ENCODE measurements around the gene SLC8A3. TPM values are rescaled to one million over a fixed set of nuclear protein-coding genes. Genes with fewer than 3 reads are reported as not detected.

The SLC8A3 gene
- polyA plus RNA-seq, 1 of the 3 experiments (the other 2 are of a cell fraction), result 0.26 TPM

DNA sequence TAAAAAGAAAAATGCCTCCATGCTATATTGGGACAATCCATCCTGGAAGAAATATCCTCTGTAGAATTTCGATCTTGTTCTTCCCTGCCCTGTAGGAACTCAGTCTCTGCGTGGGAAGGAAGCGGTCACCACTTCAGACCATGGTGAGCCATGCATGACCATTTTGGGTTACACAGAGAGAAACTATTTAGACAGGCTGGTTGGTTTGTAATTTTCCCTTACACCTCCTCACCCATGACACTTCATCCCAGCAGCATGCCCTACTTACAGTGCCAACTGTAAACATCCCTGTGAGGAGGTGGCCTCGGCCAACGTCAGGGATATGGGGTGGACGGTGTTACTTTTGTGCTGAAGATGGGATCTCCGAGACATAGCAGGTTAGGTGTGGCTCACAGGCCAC, 188.2 kb downstream of the SLC8A3 start:
- H4K20me1 ChIP-seq (ENCODE audit: insufficient read depth), result no peaks in the 10 kb centered on the region
- no peaks in the 10 kb centered on the region for H3K9me3 ChIP-seq
- no peaks in the 10 kb centered on the region; a peak in 1 of 4 replicates for H3K4me1 ChIP-seq (ENCODE audit: control insufficient read depth in 1 of 2, insufficient read depth in 2 of 2, low read depth in 1 of 2, low read length in 1 of 2)
- H3K4me3 ChIP-seq (ENCODE audit: low read depth in 2 of 2, low read length in 1 of 2), result no peak overlapping the region
- H3K79me2 ChIP-seq (ENCODE audit: insufficient read depth), result no peaks in the 10 kb centered on the region
- ChIA-PET CTCF (interaction anchor here (1.4 to 2.2 kb wide), 2 partner anchors 12 to 141 kb away, joined by 3 to 10 read pairs; no protein-coding TSS in a partner anchor), POLR2A (no interaction called here)
- no peaks in the 10 kb centered on the region for H3F3A ChIP-seq (replicated peaks; ENCODE audit: insufficient read depth)
- H3K4me2 ChIP-seq, result no peak overlapping the region
- TF ChIP-seq FOSL2 (IDR thresholded peaks at IDR 0.05; ENCODE audit: borderline replicate concordance, low read depth) (no peak), FOXJ3 (CRISPR knock-in tag; IDR thresholded peaks at IDR 0.05) (no peak), MEF2A (IDR thresholded peaks at IDR 0.05; ENCODE audit: borderline replicate concordance, low read depth) (no peak), EZH2phosphoT487 (IDR thresholded peaks at IDR 0.05; ENCODE audit: borderline replicate concordance, low read depth) (no peak)
- TF ChIP-seq, protein P1, sequence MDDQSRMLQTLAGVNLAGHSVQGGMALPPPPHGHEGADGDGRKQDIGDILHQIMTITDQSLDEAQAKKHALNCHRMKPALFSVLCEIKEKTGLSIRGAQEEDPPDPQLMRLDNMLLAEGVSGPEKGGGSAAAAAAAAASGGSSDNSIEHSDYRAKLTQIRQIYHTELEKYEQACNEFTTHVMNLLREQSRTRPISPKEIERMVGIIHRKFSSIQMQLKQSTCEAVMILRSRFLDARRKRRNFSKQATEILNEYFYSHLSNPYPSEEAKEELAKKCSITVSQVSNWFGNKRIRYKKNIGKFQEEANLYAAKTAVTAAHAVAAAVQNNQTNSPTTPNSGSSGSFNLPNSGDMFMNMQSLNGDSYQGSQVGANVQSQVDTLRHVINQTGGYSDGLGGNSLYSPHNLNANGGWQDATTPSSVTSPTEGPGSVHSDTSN (IDR thresholded peaks at IDR 0.05), result no peak
- no peak overlapping the region for H2AFZ ChIP-seq (ENCODE audit: low read depth)
- WGBS (ENCODE audit: low lambda C conversion rate), result 56% methylated on average over 7 of the region's 7 CpGs
- no peak for DNase-seq
- H3K36me3 ChIP-seq (replicated peaks in 1 of 2; ENCODE audit: control insufficient read depth in 1 of 2, insufficient read depth in 2 of 2, low read length in 1 of 2), result no peaks in the 10 kb centered on the region
- H3K27me3 ChIP-seq (ENCODE audit: insufficient read depth), result no peaks in the 10 kb centered on the region
- H3K27ac ChIP-seq (ENCODE audit: low read depth in 2 of 2, low read length in 1 of 2), result no peak overlapping the region
- H3K9ac ChIP-seq, result no peak overlapping the region
- H3K9me2 ChIP-seq, result no peaks in the 10 kb centered on the region

DNA sequence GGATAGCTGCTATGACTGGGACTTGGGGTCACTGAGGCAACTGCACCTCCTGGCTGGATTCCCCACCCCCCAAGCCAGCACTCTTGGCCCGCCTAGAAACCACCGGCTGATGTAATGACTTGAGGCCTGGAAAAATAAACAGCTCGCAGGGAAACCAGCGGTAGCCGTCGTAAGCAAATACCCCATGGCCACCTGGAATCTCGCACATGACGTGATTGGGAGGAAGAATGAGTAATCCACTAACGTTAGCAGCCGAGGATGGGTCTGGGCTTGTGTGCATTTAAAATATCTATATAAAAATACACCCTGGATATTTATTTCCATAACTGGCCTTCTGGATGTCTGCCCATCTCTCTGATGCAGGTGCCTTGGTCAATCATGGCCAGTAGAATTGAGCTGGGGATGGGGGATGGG, 189.5 kb downstream of the SLC8A3 start:
- Histone ChIP-seq H3K36me3 (replicated peaks in 1 of 2; ENCODE audit: control insufficient read depth in 1 of 2, insufficient read depth in 2 of 2, low read length in 1 of 2) (no peaks in the 10 kb centered on the region), H4K20me1 (ENCODE audit: insufficient read depth) (no peaks in the 10 kb centered on the region), H3K9ac (no peak overlapping the region), H3K9me2 (no peaks in the 10 kb centered on the region), H3K27me3 (ENCODE audit: insufficient read depth) (no peaks in the 10 kb centered on the region), H3K4me2 (no peak overlapping the region), H3K4me1 (ENCODE audit: control insufficient read depth in 1 of 2, insufficient read depth in 2 of 2, low read depth in 1 of 2, low read length in 1 of 2) (no peaks in the 10 kb centered on the region; a peak in 1 of 4 replicates), H3K79me2 (ENCODE audit: insufficient read depth) (no peaks in the 10 kb centered on the region), H3F3A (replicated peaks; ENCODE audit: insufficient read depth) (no peaks in the 10 kb centered on the region), H3K27ac (ENCODE audit: low read depth in 2 of 2, low read length in 1 of 2) (no peak overlapping the region), H3K9me3 (no peaks in the 10 kb centered on the region), H3K4me3 (ENCODE audit: low read depth in 2 of 2, low read length in 1 of 2) (no peak overlapping the region), H2AFZ (ENCODE audit: low read depth) (no peak overlapping the region)
- no peak for DNase-seq
- TF ChIP-seq TAF1 (IDR thresholded peaks at IDR 0.05; ENCODE audit: borderline replicate concordance, low read depth, low read length), result no peak
- TF ChIP-seq, protein P2, sequence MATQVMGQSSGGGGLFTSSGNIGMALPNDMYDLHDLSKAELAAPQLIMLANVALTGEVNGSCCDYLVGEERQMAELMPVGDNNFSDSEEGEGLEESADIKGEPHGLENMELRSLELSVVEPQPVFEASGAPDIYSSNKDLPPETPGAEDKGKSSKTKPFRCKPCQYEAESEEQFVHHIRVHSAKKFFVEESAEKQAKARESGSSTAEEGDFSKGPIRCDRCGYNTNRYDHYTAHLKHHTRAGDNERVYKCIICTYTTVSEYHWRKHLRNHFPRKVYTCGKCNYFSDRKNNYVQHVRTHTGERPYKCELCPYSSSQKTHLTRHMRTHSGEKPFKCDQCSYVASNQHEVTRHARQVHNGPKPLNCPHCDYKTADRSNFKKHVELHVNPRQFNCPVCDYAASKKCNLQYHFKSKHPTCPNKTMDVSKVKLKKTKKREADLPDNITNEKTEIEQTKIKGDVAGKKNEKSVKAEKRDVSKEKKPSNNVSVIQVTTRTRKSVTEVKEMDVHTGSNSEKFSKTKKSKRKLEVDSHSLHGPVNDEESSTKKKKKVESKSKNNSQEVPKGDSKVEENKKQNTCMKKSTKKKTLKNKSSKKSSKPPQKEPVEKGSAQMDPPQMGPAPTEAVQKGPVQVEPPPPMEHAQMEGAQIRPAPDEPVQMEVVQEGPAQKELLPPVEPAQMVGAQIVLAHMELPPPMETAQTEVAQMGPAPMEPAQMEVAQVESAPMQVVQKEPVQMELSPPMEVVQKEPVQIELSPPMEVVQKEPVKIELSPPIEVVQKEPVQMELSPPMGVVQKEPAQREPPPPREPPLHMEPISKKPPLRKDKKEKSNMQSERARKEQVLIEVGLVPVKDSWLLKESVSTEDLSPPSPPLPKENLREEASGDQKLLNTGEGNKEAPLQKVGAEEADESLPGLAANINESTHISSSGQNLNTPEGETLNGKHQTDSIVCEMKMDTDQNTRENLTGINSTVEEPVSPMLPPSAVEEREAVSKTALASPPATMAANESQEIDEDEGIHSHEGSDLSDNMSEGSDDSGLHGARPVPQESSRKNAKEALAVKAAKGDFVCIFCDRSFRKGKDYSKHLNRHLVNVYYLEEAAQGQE (IDR thresholded peaks at IDR 0.05; ENCODE audit: low read depth, low read length), result no peak
- WGBS (ENCODE audit: low lambda C conversion rate), result 51% methylated on average over 10 of the region's 10 CpGs
- ChIA-PET CTCF (interaction anchor here (0.7 to 1.1 kb wide), 3 partner anchors 29 to 413 kb away, joined by 3 read pairs; no protein-coding TSS in a partner anchor), POLR2A (no interaction called here)

Data from SK-N-SH (cell line).